Measurements from ENCODE around the gene NBEA. TPM values are rescaled to one million over a fixed set of nuclear protein-coding genes. Genes with fewer than 3 reads are reported as not detected.

NBEA gene
- total RNA-seq, 1 experiment from 2014 or later = 4.1 TPM

- POLR2A ChIA-PET = no interaction called here
- no peaks in the 10 kb centered on the region for H3K4me1 ChIP-seq (ENCODE audit: control insufficient read depth in 1 of 2, insufficient read depth in 2 of 2, low read length in 2 of 2)
- RAD21 ChIA-PET (ENCODE audit: low non-redundant PET in 1 of 2, low total read pairs in 2 of 2, uncharacterized antibody in 2 of 2, unreplicated experiment in 2 of 2) = no interaction called here
- no peaks in the 10 kb centered on the region for H3K27me3 ChIP-seq (ENCODE audit: insufficient read depth, low read length)
- no peak overlapping the region for H3K9ac ChIP-seq (ENCODE audit: low read length)
- no peak for ATAC-seq
- H3K36me3 ChIP-seq (ENCODE audit: control insufficient read depth in 1 of 2, insufficient read depth in 2 of 2, low read length in 2 of 2) = no peaks in the 10 kb centered on the region
- no peak overlapping the region for H3K27ac ChIP-seq (ENCODE audit: low read depth, low read length)
- H3K4me3 ChIP-seq (replicated peaks in 1 of 2; ENCODE audit: low read depth in 1 of 2, low read length in 2 of 2) = no peak overlapping the region
- no peaks in the 10 kb centered on the region for H4K20me1 ChIP-seq (ENCODE audit: insufficient read depth)
- CTCF ChIA-PET = no interaction called here
- BruUV-seq (replicated peaks) = no TSS peak
- H3K9me3 ChIP-seq (ENCODE audit: control insufficient read depth in 1 of 2, insufficient read depth in 1 of 2, low read depth in 1 of 2, low read length in 2 of 2) = no peaks in the 10 kb centered on the region
- TF ChIP-seq, protein P1, sequence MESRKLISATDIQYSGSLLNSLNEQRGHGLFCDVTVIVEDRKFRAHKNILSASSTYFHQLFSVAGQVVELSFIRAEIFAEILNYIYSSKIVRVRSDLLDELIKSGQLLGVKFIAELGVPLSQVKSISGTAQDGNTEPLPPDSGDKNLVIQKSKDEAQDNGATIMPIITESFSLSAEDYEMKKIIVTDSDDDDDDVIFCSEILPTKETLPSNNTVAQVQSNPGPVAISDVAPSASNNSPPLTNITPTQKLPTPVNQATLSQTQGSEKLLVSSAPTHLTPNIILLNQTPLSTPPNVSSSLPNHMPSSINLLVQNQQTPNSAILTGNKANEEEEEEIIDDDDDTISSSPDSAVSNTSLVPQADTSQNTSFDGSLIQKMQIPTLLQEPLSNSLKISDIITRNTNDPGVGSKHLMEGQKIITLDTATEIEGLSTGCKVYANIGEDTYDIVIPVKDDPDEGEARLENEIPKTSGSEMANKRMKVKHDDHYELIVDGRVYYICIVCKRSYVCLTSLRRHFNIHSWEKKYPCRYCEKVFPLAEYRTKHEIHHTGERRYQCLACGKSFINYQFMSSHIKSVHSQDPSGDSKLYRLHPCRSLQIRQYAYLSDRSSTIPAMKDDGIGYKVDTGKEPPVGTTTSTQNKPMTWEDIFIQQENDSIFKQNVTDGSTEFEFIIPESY (IDR thresholded peaks at IDR 0.05; ENCODE audit: extremely low read depth, insufficient replicate concordance, low read length) = no peak
- TF ChIP-seq SRF (IDR thresholded peaks at IDR 0.05; ENCODE audit: low read depth) (no peak), YY1 (IDR thresholded peaks at IDR 0.05; ENCODE audit: extremely low read depth, insufficient replicate concordance, low read depth, low read length) (no peak), SP1 (IDR thresholded peaks at IDR 0.05; ENCODE audit: low read depth) (no peak), POLR2AphosphoS5 (IDR thresholded peaks at IDR 0.05; ENCODE audit: low read depth, low read length) (no peak)
- intact Hi-C loops (cut with micrococcal nuclease) = no loop called here
- H3K9me2 ChIP-seq (ENCODE audit: insufficient read depth) = no peaks in the 10 kb centered on the region
- no peaks in the 10 kb centered on the region for H3K79me2 ChIP-seq (ENCODE audit: insufficient read depth, low read length)
- H3K4me2 ChIP-seq (ENCODE audit: low read length) = no peak overlapping the region
- DNase-seq (ENCODE audit: low read depth, low spot score) = no peak
- no peak overlapping the region for H2AFZ ChIP-seq (ENCODE audit: low read depth, low read length, poor library complexity, severe bottlenecking)
Observed at GRCh38 chr13:35293579-35294226, 351.6 kb downstream of the NBEA start.

- intact Hi-C loops (cut with micrococcal nuclease) = no loop called here
- H3K79me2 ChIP-seq (ENCODE audit: insufficient read depth, low read length) = no peaks in the 10 kb centered on the region
- ChIA-PET CTCF (no interaction called here), RAD21 (ENCODE audit: low non-redundant PET in 1 of 2, low total read pairs in 2 of 2, uncharacterized antibody in 2 of 2, unreplicated experiment in 2 of 2) (no interaction called here), POLR2A (no interaction called here)
- BruUV-seq (replicated peaks) = no TSS peak
- H3K9me3 ChIP-seq (ENCODE audit: control insufficient read depth in 1 of 2, insufficient read depth in 1 of 2, low read depth in 1 of 2, low read length in 2 of 2) = no peaks in the 10 kb centered on the region
- no peak overlapping the region for H3K4me2 ChIP-seq (ENCODE audit: low read length)
- H3K4me3 ChIP-seq (replicated peaks in 1 of 2; ENCODE audit: low read depth in 1 of 2, low read length in 2 of 2) = no peak overlapping the region
- H3K36me3 ChIP-seq (ENCODE audit: control insufficient read depth in 1 of 2, insufficient read depth in 2 of 2, low read length in 2 of 2) = no peaks in the 10 kb centered on the region
- H3K9ac ChIP-seq (ENCODE audit: low read length) = no peak overlapping the region
- H3K27ac ChIP-seq (ENCODE audit: low read depth, low read length) = no peak overlapping the region
- ATAC-seq = no peak
- H4K20me1 ChIP-seq (ENCODE audit: insufficient read depth) = no peaks in the 10 kb centered on the region
- DNase-seq (ENCODE audit: low read depth, low spot score) = no peak
- no peaks in the 10 kb centered on the region for H3K9me2 ChIP-seq (ENCODE audit: insufficient read depth)
- H2AFZ ChIP-seq (ENCODE audit: low read depth, low read length, poor library complexity, severe bottlenecking) = no peak overlapping the region
- no peaks in the 10 kb centered on the region for H3K4me1 ChIP-seq (ENCODE audit: control insufficient read depth in 1 of 2, insufficient read depth in 2 of 2, low read length in 2 of 2)
- no peaks in the 10 kb centered on the region for H3K27me3 ChIP-seq (ENCODE audit: insufficient read depth, low read length)
- TF ChIP-seq SRF (IDR thresholded peaks at IDR 0.05; ENCODE audit: low read depth) (no peak), POLR2AphosphoS5 (IDR thresholded peaks at IDR 0.05; ENCODE audit: low read depth, low read length) (no peak), CBX3 (IDR thresholded peaks at IDR 0.05; ENCODE audit: low read depth) (no peak), CEBPB (IDR thresholded peaks at IDR 0.05; ENCODE audit: low read depth) (no peak), EZH2 (IDR thresholded peaks at IDR 0.05) (no peak), SP1 (IDR thresholded peaks at IDR 0.05; ENCODE audit: low read depth) (no peak), YY1 (IDR thresholded peaks at IDR 0.05; ENCODE audit: extremely low read depth, insufficient replicate concordance, low read depth, low read length) (no peak)
- TF ChIP-seq, protein P2, sequence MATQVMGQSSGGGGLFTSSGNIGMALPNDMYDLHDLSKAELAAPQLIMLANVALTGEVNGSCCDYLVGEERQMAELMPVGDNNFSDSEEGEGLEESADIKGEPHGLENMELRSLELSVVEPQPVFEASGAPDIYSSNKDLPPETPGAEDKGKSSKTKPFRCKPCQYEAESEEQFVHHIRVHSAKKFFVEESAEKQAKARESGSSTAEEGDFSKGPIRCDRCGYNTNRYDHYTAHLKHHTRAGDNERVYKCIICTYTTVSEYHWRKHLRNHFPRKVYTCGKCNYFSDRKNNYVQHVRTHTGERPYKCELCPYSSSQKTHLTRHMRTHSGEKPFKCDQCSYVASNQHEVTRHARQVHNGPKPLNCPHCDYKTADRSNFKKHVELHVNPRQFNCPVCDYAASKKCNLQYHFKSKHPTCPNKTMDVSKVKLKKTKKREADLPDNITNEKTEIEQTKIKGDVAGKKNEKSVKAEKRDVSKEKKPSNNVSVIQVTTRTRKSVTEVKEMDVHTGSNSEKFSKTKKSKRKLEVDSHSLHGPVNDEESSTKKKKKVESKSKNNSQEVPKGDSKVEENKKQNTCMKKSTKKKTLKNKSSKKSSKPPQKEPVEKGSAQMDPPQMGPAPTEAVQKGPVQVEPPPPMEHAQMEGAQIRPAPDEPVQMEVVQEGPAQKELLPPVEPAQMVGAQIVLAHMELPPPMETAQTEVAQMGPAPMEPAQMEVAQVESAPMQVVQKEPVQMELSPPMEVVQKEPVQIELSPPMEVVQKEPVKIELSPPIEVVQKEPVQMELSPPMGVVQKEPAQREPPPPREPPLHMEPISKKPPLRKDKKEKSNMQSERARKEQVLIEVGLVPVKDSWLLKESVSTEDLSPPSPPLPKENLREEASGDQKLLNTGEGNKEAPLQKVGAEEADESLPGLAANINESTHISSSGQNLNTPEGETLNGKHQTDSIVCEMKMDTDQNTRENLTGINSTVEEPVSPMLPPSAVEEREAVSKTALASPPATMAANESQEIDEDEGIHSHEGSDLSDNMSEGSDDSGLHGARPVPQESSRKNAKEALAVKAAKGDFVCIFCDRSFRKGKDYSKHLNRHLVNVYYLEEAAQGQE (IDR thresholded peaks at IDR 0.05; ENCODE audit: low read depth) = no peak
- TF ChIP-seq, protein P1 (IDR thresholded peaks at IDR 0.05; ENCODE audit: extremely low read depth, insufficient replicate concordance, low read length) = no peak
- TF ChIP-seq, protein P3, sequence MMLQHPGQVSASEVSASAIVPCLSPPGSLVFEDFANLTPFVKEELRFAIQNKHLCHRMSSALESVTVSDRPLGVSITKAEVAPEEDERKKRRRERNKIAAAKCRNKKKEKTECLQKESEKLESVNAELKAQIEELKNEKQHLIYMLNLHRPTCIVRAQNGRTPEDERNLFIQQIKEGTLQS (IDR thresholded peaks at IDR 0.05) = no peak
Observed at GRCh38 chr13:35309706-35310105, 367.6 kb downstream of the NBEA start.
